Measurements from ENCODE around the gene CCDC124. TPM values are rescaled to one million over a fixed set of nuclear protein-coding genes. Genes with fewer than 3 reads are reported as not detected.

The CCDC124 gene
- total RNA-seq, 1 donor from 2014 or later = 59.7 TPM

GRCh38 chr19:17926044-17926443 is 6.8 kb upstream of the CCDC124 start:
- Histone ChIP-seq H3K4me3 (no peak overlapping the region), H3K27ac (no peak overlapping the region), H3K27me3 (no peaks in the 10 kb centered on the region), H3K4me1 (no peaks in the 10 kb centered on the region), H3K9me3 (no peaks in the 10 kb centered on the region), H3K36me3 (no peaks in the 10 kb centered on the region)
- DNase-seq (ENCODE audit: extremely low spot score in 2 of 2) = no peak
- intact Hi-C loops (cut with DNase I) = no loop called here
- TF ChIP-seq POLR2A (IDR thresholded peaks at IDR 0.05) (no peak), POLR2AphosphoS5 (IDR thresholded peaks at IDR 0.05; ENCODE audit: insufficient read depth in 1 of 2, low read depth in 1 of 2) (no peak), CTCF (IDR thresholded peaks at IDR 0.05) (no peak)

GRCh38 chr19:17929056-17929455 is 3.8 kb upstream of the CCDC124 start:
- no peaks in the 10 kb centered on the region for H3K9me3 ChIP-seq
- peaks cover 19% of the 10 kb centered on the region for H3K4me1 ChIP-seq
- intact Hi-C loops (cut with DNase I) = no loop called here
- no peaks in the 10 kb centered on the region for H3K27me3 ChIP-seq
- H3K36me3 ChIP-seq = no peaks in the 10 kb centered on the region
- H3K27ac ChIP-seq = no peak overlapping the region
- DNase-seq (ENCODE audit: extremely low spot score in 2 of 2) = no peak
- no peak for TF ChIP-seq POLR2AphosphoS5 (IDR thresholded peaks at IDR 0.05; ENCODE audit: insufficient read depth in 1 of 2, low read depth in 1 of 2)
- TF ChIP-seq POLR2A (IDR thresholded peaks at IDR 0.05) = no peak
- no peak for TF ChIP-seq CTCF (IDR thresholded peaks at IDR 0.05)
- H3K4me3 ChIP-seq = no peak overlapping the region

- no peak for DNase-seq (ENCODE audit: extremely low spot score in 2 of 2)
- H3K27ac ChIP-seq = no peak overlapping the region
- intact Hi-C loops (cut with DNase I) = loop anchor here (5.0 kb wide), 1 partner anchor 69 kb away; no protein-coding TSS in a partner anchor
Measured at GRCh38 chr19:17931532-17932191, 1.2 kb upstream of the CCDC124 start.

GRCh38 chr19:17933414-17934129 is 757 bp downstream of the CCDC124 start:
- Histone ChIP-seq H3K4me1 (peaks cover 25% of the 10 kb centered on the region), H3K27me3 (no peaks in the 10 kb centered on the region), H3K9me3 (no peaks in the 10 kb centered on the region), H3K27ac (peak overlapping the region; percentile 87), H3K4me3 (peak overlapping the region; percentile 68 to 91), H3K36me3 (no peaks in the 10 kb centered on the region)
- TF ChIP-seq POLR2AphosphoS5 (IDR thresholded peaks at IDR 0.05; ENCODE audit: insufficient read depth in 1 of 2, low read depth in 1 of 2) (peak in 1 of 2 donors; percentile 60), POLR2A (IDR thresholded peaks at IDR 0.05) (no peak)
- intact Hi-C loops (cut with DNase I) = loop anchor here (5.0 kb wide), 1 partner anchor 71 kb away; no protein-coding TSS in a partner anchor
- no peak for DNase-seq (ENCODE audit: extremely low spot score in 2 of 2)

More at GRCh38 chr19:17931532-17932191, 1.2 kb upstream of the CCDC124 start:
- H3K27me3 ChIP-seq = no peaks in the 10 kb centered on the region
- H3K4me1 ChIP-seq = peaks cover 25% of the 10 kb centered on the region
- TF ChIP-seq POLR2AphosphoS5 (IDR thresholded peaks at IDR 0.05; ENCODE audit: insufficient read depth in 1 of 2, low read depth in 1 of 2) (no peak), POLR2A (IDR thresholded peaks at IDR 0.05) (no peak), CTCF (IDR thresholded peaks at IDR 0.05) (no peak)
- no peaks in the 10 kb centered on the region for H3K36me3 ChIP-seq
- H3K4me3 ChIP-seq = peak overlapping the region; percentile 68 to 91
- H3K9me3 ChIP-seq = no peaks in the 10 kb centered on the region

GRCh38 chr19:17936379-17936778 is 3.6 kb downstream of the CCDC124 start:
- peaks cover 25% of the 10 kb centered on the region for H3K4me1 ChIP-seq

More at GRCh38 chr19:17936379-17936778, 3.6 kb downstream of the CCDC124 start:
- Histone ChIP-seq H3K9me3 (no peaks in the 10 kb centered on the region), H3K27ac (no peak overlapping the region), H3K4me3 (no peak overlapping the region), H3K27me3 (no peaks in the 10 kb centered on the region), H3K36me3 (peaks cover 0 to 16% of the 10 kb centered on the region in 2 donors)
- DNase-seq (ENCODE audit: extremely low spot score in 2 of 2) = no peak
- intact Hi-C loops (cut with DNase I) = no loop called here
- TF ChIP-seq POLR2A (IDR thresholded peaks at IDR 0.05) (no peak), CTCF (IDR thresholded peaks at IDR 0.05) (no peak), POLR2AphosphoS5 (IDR thresholded peaks at IDR 0.05; ENCODE audit: insufficient read depth in 1 of 2, low read depth in 1 of 2) (no peak)
